Heart right ventricle (tissue), 16 donors: Measurements from ENCODE around the gene PLA2G4B. TPM values are rescaled to one million over a fixed set of nuclear protein-coding genes. Genes with fewer than 3 reads are reported as not detected.

ENCODE experiments used
- ATAC-seq, 8 donors: fragments of 200-7000 bp; cut with Tn5 transposase; one replicate each; pipeline ENCODE4 v1.9.1; 2020; ENCODE audit warnings: mild to moderate bottlenecking in 8 of 8, moderate library complexity in 8 of 8, moderate number of reproducible peaks in 1 of 8
- DNase-seq, 2 donors: peaks; one replicate each; pipeline ENCODE4 v3.0.0-alpha.2; 2020
- H3K27ac ChIP-seq, 10 donors: fragments of 200-600 bp; sonication (generic) in 2 of 10; one replicate each; pipeline versions ENCODE4 v1.5.0 to v1.8.0; 2020 to 2022; ENCODE audit warnings: mild to moderate bottlenecking in 3 of 10
- H3K27me3 ChIP-seq, 7 donors: fragments of 200-600 bp; one replicate each; pipeline ENCODE4 v1.8.0; 2021 to 2022; ENCODE audit warnings: mild to moderate bottlenecking in 2 of 7
- H3K36me3 ChIP-seq, 9 donors: fragments of 200-600 bp; sonication (generic) in 1 of 9; one replicate each; pipeline versions ENCODE4 v1.5.0 to v1.8.0; 2020 to 2022; ENCODE audit warnings: mild to moderate bottlenecking in 2 of 9
- H3K4me1 ChIP-seq, 9 donors: fragments of 200-600 bp; sonication (generic) in 1 of 9; one replicate each; pipeline versions ENCODE4 v1.5.0 to v1.8.0; 2020 to 2022; ENCODE audit warnings: mild to moderate bottlenecking in 4 of 9
- H3K4me3 ChIP-seq, 10 donors: fragments of 200-600 bp; sonication (generic) in 2 of 10; one replicate each; pipeline versions ENCODE4 v1.5.0 to v1.8.0; 2020 to 2022; ENCODE audit warnings: mild to moderate bottlenecking in 7 of 10, moderate library complexity in 2 of 10
- H3K9me3 ChIP-seq, 11 donors: fragments of 200-600 bp in 10 of 11; sonication (generic) in 2 of 11; one replicate each; pipeline versions ENCODE4 v1.5.0 to v1.8.0; 2013 to 2022; ENCODE audit warnings: mild to moderate bottlenecking in 2 of 11, control low read depth in 1 of 11, moderate library complexity in 1 of 11
- CTCF ChIP-seq, 9 donors: fragments of 200-600 bp; sonication (generic) in 2 of 9; IDR thresholded peaks; one replicate each; pipeline versions ENCODE4 v1.5.0 to v1.8.0; 2021 to 2022; ENCODE audit warnings: antibody characterized with exemption in 9 of 9, mild to moderate bottlenecking in 5 of 9, moderate library complexity in 1 of 9
- WGBS, 2 donors: extraction: QIAGEN DNeasy Blood & Tissue Kit; methylation state at CpG; one replicate each; pipeline ENCODE4 v1.1.7; 2013; ENCODE audit warnings: inconsistent platforms in 1 of 2; 5-methylcytosine and 5-hydroxymethylcytosine counted together
- intact Hi-C, 10 donors: fragments of 100-400 bp; cut with DNase I; formaldehyde crosslinking; loops; one replicate each; pipeline versions ENCODE4 v1.11.1 to v1.14.2; 2022
- microRNA-seq, 2 donors: library from miRNA; unstranded; fragments of <30 nt; microRNA quantifications; one replicate each; pipeline ENCODE4 v1.2.0, GENCODE V29; 2021
- polyA plus RNA-seq, 2 donors: library from polyadenylated mRNA; stranded (reverse); fragments of 200-250 nt; gene quantifications; one replicate each; pipeline ENCODE4 v1.2.3, GENCODE V29; 2013
- total RNA-seq, 10 donors: library from RNA; stranded (reverse); fragmentation: NEBNext Ultra II Directional in 3 of 10; extraction: Animal tissue kit (Norgen Biotek cat#: 25700) in 3 of 10; gene quantifications; one replicate each; pipeline versions ENCODE4 v1.2.1 to v1.2.4, GENCODE V29; 2021 to 2023
- donor health status: Arrhythmogenic right ventricular cardiomyopathy.
- donor health status: ischemic (EF 13 %, LVEDD 7.1; RV severe dilation, severe dysfunction).
- donor health status: healthy with polysubstance abuse.
- donor health status: DM: no; HTN: yes; CAD: no.
- donor health status: DM: no; HTN: no; CAD: no.
- donor health status: ischemic (EF 25% LVEDD 6.9; RV normal size, moderate dysfunction).
- donor health status: ischemic (EF 25% LVEDD 5.7; RV mildly dilated, moderate dysfunction).
- donor health status: healthy.
- donor health status: DM: yes; HTN: yes; CAD: no.
- donor health status: Ischemic cardiomyopathy.
- donor health status: ischemic (EF 35%, LVEDD 5.7; RV mildly dilated, moderate dysfunction).
- donor health status: nonischemic (EF 11% LVEDD 7.7; RV severe dilation, severe dysfunction).
- donor health status: DM: yes; HTN: yes; CAD: no.
- donor health status: PGD.
- donor health status: ischemic (EF 29% LVEDD 5.4; RV normal size, mild dysfunction).
- donor health status: nonischemic (EF 23%, LVEDD 6.1; RV moderate dilation, normal function).

The PLA2G4B gene
- total and polyA plus RNA-seq, 12 donors = 1.6 to 16.0 (median 3.2) TPM

DNA sequence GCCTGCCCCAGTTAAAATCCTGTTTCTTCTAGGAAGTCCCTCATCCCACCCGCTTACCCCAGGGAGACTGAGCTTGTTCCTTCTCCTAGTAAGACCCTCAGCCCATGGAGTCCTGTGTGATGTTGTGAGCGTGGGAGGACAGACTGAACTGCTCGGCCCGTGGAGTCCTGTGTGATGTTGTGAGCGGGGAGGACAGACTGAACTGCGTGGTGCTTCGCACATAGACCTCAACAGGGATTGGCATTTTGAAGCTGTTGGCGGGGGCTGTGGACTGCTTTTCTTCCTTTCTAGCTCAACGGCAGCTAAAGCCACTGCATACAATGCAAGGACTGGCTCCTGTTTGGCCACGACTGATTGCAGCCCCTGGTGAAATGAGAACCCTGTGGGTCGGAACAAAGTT lies 56.8 kb downstream of the PLA2G4B start:
- DNase-seq (no peak), ATAC-seq (no peak)
- WGBS, 2 donors = 92 to 94% methylated on average over 11 of the region's 11 CpGs
- H3K27ac ChIP-seq = peak overlapping the region in 9 of 10 donors; percentile 78 to 93 (median 88)
- no peak for TF ChIP-seq CTCF (IDR thresholded peaks at IDR 0.05)
- intact Hi-C loops = loop anchor here in 2 of 10 donors (5.0 to 10.0 kb wide), 2 partner anchors 58 to 121 kb away; partner anchors contain the start of genes MAPKBP1 (in 1 of the 2) and PLA2G4B (in 1 of the 2)
- peaks cover 19 to 48% (median 32%) of the 10 kb centered on the region in 9 donors for H3K4me1 ChIP-seq
- H3K4me3 ChIP-seq = no peak overlapping the region
- H3K27me3 ChIP-seq = no peaks in the 10 kb centered on the region
- H3K36me3 ChIP-seq = peaks cover 0 to 44% (median 29%) of the 10 kb centered on the region in 9 donors
- H3K9me3 ChIP-seq = no peaks in the 10 kb centered on the region

- no peak for ATAC-seq
- intact Hi-C loops = loop anchor here in 2 of 10 donors (5.0 to 10.0 kb wide), 2 partner anchors 59 to 121 kb away; partner anchors contain the start of genes MAPKBP1 (in 1 of the 2) and PLA2G4B (in 1 of the 2)
- DNase-seq = no peak
- WGBS, 2 donors = 95 to 97% methylated on average over 1 of the region's 1 CpG
- Histone ChIP-seq H3K4me1 (peaks cover 19 to 51% (median 32%) of the 10 kb centered on the region in 9 donors), H3K9me3 (no peaks in the 10 kb centered on the region), H3K4me3 (no peak overlapping the region), H3K27me3 (no peaks in the 10 kb centered on the region), H3K27ac (peak overlapping the region in 3 of 10 donors; percentile 85 to 93 (median 92)), H3K36me3 (peaks cover 0 to 49% (median 34%) of the 10 kb centered on the region in 9 donors)
- no peak for TF ChIP-seq CTCF (IDR thresholded peaks at IDR 0.05)
Measured at GRCh38 chr15:41895957-41896356, 57.3 kb downstream of the PLA2G4B start.

GRCh38 chr15:41896566-41896965 lies 57.9 kb downstream of the PLA2G4B start:
- Histone ChIP-seq H3K4me1 (peaks cover 19 to 51% (median 32%) of the 10 kb centered on the region in 9 donors), H3K27ac (peak overlapping the region in 2 of 10 donors; percentile 3 to 41), H3K27me3 (no peaks in the 10 kb centered on the region), H3K36me3 (peaks cover 0 to 55% (median 37%) of the 10 kb centered on the region in 9 donors), H3K4me3 (no peak overlapping the region), H3K9me3 (no peaks in the 10 kb centered on the region)
- intact Hi-C loops = loop anchor here in 2 of 10 donors (5.0 to 10.0 kb wide), 2 partner anchors 59 to 122 kb away; partner anchors contain the start of genes MAPKBP1 (in 1 of the 2) and PLA2G4B (in 1 of the 2)
- DNase-seq = no peak
- ATAC-seq = no peak
- TF ChIP-seq CTCF (IDR thresholded peaks at IDR 0.05) = no peak
- 85 to 91% methylated on average over 6 of the region's 6 CpGs for WGBS, 2 donors

DNA sequence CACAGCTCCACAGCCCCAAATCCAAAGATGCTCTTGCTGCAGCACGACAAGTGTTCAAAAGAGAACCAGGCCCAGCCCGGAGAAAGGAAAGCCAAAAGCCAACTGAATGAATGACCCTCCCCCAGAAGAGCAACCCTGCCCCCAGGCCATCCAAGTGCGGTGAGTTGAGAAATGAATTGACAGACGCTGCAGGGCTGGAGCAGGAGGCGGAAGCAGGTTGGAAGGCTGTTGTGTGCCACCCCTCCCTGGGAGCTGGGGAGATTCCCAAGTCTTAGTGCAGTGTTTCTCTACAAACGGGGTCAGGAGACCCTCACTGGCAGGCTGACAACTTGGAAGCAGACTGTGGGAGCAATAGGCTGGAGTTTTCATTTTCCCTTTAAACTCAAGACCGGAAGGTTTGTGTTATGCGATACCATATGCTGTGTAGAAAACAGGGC lies 58.7 kb downstream of the PLA2G4B start:
- Histone ChIP-seq H3K4me3 (no peak overlapping the region), H3K9me3 (no peaks in the 10 kb centered on the region), H3K4me1 (peaks cover 16 to 45% (median 29%) of the 10 kb centered on the region in 9 donors), H3K36me3 (peaks cover 0 to 63% (median 39%) of the 10 kb centered on the region in 9 donors), H3K27ac (no peak overlapping the region), H3K27me3 (no peaks in the 10 kb centered on the region)
- DNase-seq = no peak
- WGBS, 2 donors = 80 to 81% methylated on average over 8 of the region's 8 CpGs
- TF ChIP-seq CTCF (IDR thresholded peaks at IDR 0.05) = no peak
- ATAC-seq = no peak
- intact Hi-C loops = loop anchor here in 2 of 10 donors (5.0 to 10.0 kb wide), 2 partner anchors 60 to 123 kb away; partner anchors contain the start of genes MAPKBP1 (in 1 of the 2) and PLA2G4B (in 1 of the 2)

Small RNAs within 50 kb of the gene (microRNA-seq; reads per million reads assigned to microRNA genes)
- 0 reads per million in 2 donors for gene MIR4310

Other genes starting within 250 kb of the PLA2G4B start
- gene MGA, start 178.4 kb upstream of the PLA2G4B start, total RNA-seq = 10 to 100 TPM; 22.2 to 45.3 (median 35.9) TPM
- gene MGA, start 178.4 kb upstream of the PLA2G4B start, polyA plus RNA-seq = 1 to 10 TPM; 1.6 to 4.6 TPM
- gene MAPKBP1, start 64.4 kb upstream of the PLA2G4B start, total RNA-seq = 10 to 100 TPM in 9 of 10 donors, 1 to 10 TPM in 1; 8.3 to 17.0 (median 13.3) TPM
- gene MAPKBP1, start 64.4 kb upstream of the PLA2G4B start, polyA plus RNA-seq = 10 to 100 TPM in 1 of 2 donors, 1 to 10 TPM in 1; 3.4 to 27.2 TPM
- 10 to 100 TPM; 11.0 to 20.9 (median 12.9) TPM for gene JMJD7, start 10.8 kb upstream of the PLA2G4B start, total RNA-seq
- 10 to 100 TPM in 1 of 2 donors, 1 to 10 TPM in 1; 8.6 to 23.0 TPM for gene JMJD7, start 10.8 kb upstream of the PLA2G4B start, polyA plus RNA-seq
- 1 to 10 TPM; 1.6 to 5.9 (median 2.4) TPM for gene SPTBN5, start 55.2 kb downstream of the PLA2G4B start, total RNA-seq
- gene SPTBN5, start 55.2 kb downstream of the PLA2G4B start, polyA plus RNA-seq = 1 to 10 TPM in 1 of 2 donors, under 1 TPM in 1; 0.94 to 8.7 TPM
- 10 to 100 TPM; 29.8 to 62.7 (median 46.6) TPM for gene EHD4, start 133.7 kb downstream of the PLA2G4B start, total RNA-seq
- 10 to 100 TPM; 23.4 to 24.2 TPM for gene EHD4, start 133.7 kb downstream of the PLA2G4B start, polyA plus RNA-seq
- gene PLA2G4E, start 182.2 kb downstream of the PLA2G4B start, total RNA-seq = under 1 TPM in 4 of 10 donors, not detected in 6; 0.05 to 0.79 (median 0.19) TPM
- gene PLA2G4E, start 182.2 kb downstream of the PLA2G4B start, polyA plus RNA-seq = under 1 TPM in 1 of 2 donors, not detected in 1; 0.07 TPM